ENCODE data around the gene NMNAT3.

DNA sequence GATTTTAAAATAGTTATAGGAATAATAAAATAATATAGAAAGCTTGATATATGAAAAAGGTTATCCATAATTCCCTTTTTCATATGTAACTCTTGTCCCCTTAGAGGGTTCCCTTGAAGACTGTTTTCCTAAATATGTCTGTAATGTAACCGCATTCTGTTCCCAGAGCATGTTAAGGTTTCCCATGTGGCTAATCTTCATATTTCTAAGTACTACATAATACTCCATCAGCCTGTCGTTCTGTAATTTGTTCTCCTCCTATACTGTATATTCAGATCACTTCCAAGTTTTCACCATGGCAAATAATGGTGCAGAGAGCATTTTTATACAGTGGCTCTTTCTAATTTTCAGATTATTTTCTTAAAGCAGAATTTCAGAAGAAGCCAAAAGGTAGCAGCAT lies 6.7 kb downstream of the NMNAT3 start:
- no peak for TF ChIP-seq POLR2AphosphoS5 (IDR thresholded peaks at IDR 0.05; ENCODE audit: low read depth)
- TF ChIP-seq EZH2phosphoT487 (IDR thresholded peaks at IDR 0.05; ENCODE audit: unreplicated experiment), result no peak
- no peak for TF ChIP-seq CREB1 (CRISPR knock-in tag; IDR thresholded peaks at IDR 0.05; ENCODE audit: low read depth)
- no peak for TF ChIP-seq EZH2 (IDR thresholded peaks at IDR 0.05; ENCODE audit: low read depth, unreplicated experiment)
- TF ChIP-seq, protein P1, sequence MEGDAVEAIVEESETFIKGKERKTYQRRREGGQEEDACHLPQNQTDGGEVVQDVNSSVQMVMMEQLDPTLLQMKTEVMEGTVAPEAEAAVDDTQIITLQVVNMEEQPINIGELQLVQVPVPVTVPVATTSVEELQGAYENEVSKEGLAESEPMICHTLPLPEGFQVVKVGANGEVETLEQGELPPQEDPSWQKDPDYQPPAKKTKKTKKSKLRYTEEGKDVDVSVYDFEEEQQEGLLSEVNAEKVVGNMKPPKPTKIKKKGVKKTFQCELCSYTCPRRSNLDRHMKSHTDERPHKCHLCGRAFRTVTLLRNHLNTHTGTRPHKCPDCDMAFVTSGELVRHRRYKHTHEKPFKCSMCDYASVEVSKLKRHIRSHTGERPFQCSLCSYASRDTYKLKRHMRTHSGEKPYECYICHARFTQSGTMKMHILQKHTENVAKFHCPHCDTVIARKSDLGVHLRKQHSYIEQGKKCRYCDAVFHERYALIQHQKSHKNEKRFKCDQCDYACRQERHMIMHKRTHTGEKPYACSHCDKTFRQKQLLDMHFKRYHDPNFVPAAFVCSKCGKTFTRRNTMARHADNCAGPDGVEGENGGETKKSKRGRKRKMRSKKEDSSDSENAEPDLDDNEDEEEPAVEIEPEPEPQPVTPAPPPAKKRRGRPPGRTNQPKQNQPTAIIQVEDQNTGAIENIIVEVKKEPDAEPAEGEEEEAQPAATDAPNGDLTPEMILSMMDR (conservative IDR thresholded peaks at IDR 0.05; ENCODE audit: low read depth in 2 of 2), result no peak

Measured in GM23338 (cell line).